ENCODE measurements around the gene INPP5A.

The INPP5A gene

DNA sequence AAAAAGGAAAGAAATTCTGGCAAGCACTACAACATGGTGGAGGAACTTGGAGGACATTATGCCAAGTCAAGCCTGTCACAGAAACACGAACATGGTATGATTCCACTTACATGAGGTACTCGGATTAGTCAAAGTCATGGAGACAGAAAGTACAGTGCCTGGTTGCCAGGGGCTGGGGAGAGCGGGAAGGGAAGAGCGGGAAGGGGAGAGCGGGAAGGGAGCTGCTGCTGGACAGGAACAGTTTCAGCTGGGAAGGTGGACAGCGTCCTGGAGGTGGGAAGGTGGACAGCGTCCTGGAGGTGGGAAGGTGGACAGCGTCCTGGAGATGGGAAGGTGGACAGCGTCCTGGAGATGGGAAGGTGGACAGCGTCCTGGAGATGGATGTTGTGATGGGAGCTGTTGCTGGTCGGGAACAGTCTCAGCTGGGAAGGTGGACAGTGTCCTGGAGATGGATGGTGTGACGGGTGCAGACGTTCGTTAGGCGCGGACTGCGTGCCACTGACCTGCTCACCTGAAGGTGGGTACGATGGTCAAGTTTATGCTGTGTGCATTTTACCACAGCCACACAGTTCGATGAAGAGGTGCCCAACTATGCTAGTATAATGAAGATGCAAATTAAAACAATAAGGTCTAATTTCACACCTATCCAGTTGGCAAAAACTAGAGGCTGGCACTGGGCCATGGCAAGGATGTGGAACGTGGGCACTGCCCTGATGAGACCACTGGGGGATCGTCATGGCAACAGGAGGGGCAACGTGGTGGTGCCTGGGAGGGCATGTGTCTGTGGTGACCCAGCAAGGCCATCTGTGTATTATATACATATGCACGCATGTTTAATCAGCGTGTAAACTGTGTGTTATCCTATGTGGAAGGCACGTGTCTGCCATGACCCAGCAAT, 144.5 kb downstream of the INPP5A start:
- H3K27ac ChIP-seq, result no peak overlapping the region
- DNase-seq (ENCODE audit: low read depth, low spot score), result no peak

- H3K27ac ChIP-seq, result peak overlapping the region; percentile 93
- DNase-seq (ENCODE audit: low read depth, low spot score), result peak; percentile 36
Observed at GRCh38 chr10:132684164-132684891, 146.7 kb downstream of the INPP5A start.

DNA sequence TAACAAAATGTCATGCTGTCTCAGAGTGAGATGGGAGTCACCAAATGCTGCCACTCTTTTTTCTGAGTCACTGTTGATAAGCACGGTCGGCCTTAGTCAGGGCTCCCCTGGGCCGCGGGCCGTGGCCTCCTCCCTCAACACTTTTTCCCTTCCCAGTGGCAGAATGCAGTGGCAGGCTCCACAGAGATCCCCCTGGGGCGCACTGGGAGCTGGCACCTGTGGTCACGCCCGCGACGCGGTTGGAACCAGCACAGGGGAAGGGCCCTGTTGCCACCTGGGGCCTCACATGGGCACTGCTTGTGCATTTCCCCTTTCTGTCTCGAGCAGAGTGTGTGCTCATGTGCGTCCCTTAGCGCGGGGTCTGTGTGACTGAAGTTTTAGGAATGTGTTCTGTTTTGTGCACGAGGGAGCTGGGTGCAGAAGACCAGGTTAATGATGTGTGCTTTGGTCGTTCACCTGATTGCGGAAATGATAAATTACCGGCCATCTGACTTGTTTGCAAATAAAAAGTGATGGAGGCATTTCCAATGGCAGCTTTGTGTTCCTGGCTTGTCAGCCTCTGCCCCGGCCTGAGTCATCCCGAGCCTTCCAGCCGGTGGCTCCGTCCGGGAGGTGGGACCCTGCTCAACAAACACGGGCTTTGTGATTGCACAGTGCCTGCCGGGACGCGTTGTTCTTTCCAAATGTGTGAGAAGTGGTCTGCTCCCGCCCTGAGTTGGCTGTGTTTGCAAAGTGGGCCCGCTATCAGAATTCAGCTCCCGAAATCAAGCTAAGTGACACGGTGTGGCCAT, 147.7 kb downstream of the INPP5A start:
- peak overlapping the region; percentile 93 for H3K27ac ChIP-seq
- peak; percentile 6 for DNase-seq (ENCODE audit: low read depth, low spot score)

GRCh38 chr10:132685921-132686680, 148.5 kb downstream of the INPP5A start:
- H3K27ac ChIP-seq, result peak overlapping the region; percentile 93
- DNase-seq (ENCODE audit: low read depth, low spot score), result no peak

DNA sequence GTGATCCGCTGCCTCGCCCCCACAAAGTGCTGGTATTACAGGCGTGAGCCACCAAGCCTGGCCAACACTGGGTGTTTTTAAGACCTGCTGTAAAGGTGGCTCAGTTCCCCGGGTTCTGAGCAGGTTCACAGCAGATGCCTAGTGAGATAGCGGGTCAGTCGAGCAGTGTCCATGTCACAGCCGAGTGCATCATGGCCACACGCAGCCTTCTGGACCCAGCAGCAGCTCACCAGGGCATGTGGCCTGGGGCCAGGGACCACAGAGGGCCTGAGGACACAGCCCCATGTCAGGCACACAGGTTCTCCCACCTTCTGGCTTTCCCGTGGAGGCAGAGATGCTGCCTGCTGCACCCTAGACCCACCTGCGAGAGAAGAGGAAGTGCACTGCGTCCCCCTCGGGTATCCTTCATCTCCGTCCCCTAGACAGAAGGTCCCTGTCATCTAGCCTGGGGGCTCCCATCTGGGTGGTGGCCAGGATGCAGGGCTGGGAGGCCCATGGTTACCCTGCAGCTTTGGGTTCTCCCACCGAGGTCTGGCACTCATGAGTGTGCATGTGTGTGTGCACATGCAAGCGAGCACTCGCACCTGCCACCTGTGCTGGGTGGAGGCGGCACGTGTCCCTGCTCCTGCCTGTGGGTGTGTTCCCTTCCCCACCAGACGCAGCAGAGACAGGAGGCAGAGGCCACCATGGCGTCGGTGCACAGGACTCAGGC, 149.8 kb downstream of the INPP5A start:
- no peak for DNase-seq (ENCODE audit: low read depth, low spot score)
- no peak overlapping the region for H3K27ac ChIP-seq

DNA sequence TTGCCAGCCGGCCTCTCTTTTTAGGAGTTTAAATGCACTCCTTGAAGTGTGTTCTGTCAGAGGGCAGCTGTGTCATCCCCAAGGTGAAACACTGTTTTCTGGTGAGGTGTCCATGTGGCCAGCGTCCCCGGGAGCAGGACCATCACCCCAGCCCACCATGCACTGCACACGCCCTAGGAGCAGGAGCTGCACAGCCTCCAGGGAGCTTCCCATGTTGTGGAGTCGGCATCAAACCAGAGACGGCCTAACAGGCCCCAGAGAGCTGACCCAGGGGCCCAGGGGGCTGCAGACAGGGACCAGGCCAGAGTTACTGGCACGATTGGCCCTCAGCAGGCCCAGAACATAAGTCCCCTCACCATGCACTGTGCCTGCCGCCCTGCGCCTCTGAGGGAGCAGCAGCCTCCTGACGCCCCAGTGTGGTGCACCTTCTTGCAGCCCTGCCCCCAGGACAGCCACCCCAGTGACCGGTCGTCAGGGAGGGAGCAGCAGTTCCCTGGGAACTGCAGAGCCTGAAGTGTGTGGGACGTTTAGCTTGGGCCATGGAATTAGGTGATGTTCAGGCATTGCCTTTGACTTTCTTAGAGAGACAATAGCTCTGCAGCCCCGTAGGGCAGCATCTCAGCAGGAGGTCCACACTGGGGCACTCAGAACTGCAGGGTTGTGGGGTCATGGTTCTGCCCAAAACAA, 150.4 kb downstream of the INPP5A start:
- no peak for DNase-seq (ENCODE audit: low read depth, low spot score)
- no peak overlapping the region for H3K27ac ChIP-seq

DNA sequence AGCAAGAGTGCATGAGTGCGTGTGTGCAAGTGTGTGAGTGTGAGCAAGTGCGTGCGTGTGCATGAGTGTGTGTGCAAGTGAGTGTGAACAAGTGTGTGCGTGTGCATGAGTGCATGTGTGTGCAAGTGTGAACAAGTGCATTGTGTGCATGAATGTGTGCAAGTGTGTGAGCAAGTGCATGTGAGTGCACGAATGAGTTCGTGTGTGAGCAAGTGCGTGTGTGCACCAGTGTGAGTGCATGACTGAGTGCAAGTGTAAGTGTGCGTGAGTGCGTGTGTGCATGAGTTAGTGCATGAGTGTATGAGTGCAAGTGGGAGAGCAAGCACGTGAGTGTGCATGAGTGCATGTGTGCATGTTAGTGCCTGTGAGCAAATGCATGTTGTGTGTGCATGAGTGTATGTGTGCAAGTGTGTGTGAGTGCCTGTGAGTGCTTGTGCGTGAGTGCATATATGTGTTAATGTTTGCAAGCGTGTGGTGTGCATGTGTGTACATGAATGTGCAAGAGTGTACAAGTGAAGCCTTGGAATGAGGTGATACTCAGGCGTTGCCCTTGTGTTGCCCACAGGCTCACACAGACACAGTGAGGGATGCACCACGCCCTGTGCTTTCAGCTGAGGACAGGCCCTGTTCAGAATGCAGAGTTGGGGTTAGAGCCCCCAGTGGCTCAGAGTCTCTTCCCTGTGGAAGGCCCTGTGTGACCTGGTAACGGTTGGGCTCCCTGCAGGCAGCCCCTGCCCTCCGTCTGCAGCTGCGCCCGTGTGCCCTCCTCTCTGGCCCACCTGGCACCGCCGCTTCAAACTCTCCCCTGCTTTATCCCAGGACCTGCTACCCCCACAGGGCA, 151.2 kb downstream of the INPP5A start:
- DNase-seq (ENCODE audit: low read depth, low spot score), result no peak
- H3K27ac ChIP-seq, result no peak overlapping the region

DNA sequence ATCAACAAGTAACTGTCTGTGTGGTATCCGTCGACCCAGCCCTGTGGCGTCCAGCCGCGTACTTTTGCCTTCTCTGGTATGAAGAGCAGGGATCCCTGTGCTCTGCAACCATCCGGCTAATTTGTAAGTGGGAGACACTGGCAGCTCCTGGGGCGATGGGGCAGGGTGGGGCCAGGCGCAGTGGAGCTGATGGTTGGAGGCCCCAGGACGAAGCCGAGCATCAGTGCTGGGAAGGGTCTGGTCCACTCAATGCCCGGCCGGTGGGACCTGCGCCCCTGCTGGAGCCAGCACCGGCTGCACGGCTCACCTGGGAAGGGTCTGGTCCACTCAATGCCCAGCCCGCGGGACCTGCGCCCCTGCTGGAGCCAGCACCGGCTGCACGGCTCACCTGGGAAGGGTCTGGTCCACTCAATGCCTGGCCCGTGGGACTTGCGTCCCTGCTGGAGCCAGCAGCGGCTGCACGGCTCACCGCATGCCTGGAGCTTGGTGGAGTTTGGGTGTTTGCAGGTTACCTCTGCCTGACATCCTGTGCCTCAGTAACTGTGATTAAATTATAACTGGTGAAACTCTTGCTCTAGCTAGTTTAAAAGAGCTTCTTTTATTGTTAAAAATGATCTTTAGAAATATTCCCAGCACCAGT, 152.3 kb downstream of the INPP5A start:
- H3K27ac ChIP-seq, result no peak overlapping the region
- DNase-seq (ENCODE audit: low read depth, low spot score), result no peak

DNA sequence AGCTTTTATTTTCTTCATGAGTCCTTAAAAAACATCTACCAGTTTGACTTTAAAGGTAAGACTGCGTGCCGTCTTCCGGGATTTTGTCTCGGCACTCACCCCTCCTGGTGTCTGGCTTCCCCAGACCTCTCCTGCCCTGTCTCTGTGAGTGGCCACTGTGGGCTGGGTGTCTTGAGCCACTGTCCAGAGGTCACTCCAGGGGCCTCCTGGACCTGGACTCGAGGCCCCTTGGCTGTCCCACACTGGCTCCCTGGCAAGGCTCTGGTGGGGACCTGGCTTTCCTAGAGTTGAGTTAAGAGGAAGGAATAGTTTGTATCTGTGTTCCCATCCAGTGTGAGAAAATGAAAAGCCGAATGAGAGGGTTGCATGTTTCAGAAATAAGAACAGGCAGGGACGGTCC, 152.8 kb downstream of the INPP5A start:
- no peak overlapping the region for H3K27ac ChIP-seq
- no peak for DNase-seq (ENCODE audit: low read depth, low spot score)

DNA sequence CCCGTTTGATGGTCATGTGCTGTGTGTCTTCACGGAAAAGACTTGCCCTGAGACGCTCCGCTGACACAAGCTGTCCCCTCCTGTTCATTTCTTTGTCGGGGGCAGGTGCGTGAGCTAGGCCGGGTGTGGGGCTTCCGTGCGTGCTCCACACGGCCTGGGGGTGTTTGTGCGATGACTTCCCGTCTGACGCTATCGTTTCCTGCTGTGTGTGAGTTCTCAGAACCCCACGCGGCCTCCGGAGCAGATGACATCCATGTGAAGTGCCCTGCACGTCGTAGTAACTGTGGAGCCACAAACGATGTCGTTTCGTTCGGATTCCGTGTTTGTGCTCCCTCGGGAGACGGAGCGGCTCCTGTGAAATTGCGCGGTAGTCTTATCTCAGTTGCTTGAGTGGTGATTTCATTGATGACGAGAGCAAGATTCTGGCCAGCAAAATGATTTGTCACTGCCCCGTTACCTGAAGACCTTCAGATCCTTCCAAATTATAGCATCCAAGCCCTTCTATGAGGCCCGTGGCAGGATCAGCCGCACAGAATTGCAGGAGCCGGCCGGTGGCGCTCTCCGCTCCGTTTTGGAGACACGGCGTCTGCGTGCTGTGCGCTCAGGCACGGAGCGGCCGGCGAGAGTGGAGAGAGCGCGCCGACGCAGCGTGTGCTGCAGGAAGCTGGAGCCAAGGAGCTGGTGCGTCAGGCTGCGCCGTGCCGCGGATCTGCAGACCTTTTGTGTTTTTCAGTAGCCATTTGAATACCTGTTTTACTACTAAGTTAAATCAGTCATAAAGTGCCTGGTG, 153.4 kb downstream of the INPP5A start:
- no peak for DNase-seq (ENCODE audit: low read depth, low spot score)

GRCh38 chr10:132691711-132692153, 154.1 kb downstream of the INPP5A start:
- DNase-seq (ENCODE audit: low read depth, low spot score), result no peak
- no peak overlapping the region for H3K27ac ChIP-seq

More for the DNA sequence above, 153.4 kb downstream of the INPP5A start:
- H3K27ac ChIP-seq, result no peak overlapping the region

GRCh38 chr10:132692311-132692710, 154.7 kb downstream of the INPP5A start:
- no peak overlapping the region for H3K27ac ChIP-seq
- no peak for DNase-seq (ENCODE audit: low read depth, low spot score)

DNA sequence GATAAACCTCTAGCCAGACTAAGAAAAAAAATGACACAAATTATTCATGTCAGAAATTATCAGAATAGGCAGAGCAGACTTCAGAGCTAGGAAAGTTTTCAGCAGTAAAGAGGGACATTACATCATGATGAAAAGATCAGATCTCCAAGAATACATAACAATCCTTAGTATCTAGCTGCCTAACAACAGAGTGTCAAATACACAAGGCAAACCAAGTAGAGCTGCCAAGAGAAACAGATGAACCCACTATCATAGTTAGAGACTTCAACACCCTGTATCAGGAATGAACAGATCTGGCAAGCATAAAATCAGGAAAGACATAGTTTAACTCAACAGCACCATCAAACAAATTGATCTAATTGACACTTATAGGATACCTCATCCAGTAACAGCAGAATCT, 156.1 kb downstream of the INPP5A start:
- H3K27ac ChIP-seq, result no peak overlapping the region
- no peak for DNase-seq (ENCODE audit: low read depth, low spot score)

GRCh38 chr10:132696204-132696603, 158.6 kb downstream of the INPP5A start:
- no peak for DNase-seq (ENCODE audit: low read depth, low spot score)
- no peak overlapping the region for H3K27ac ChIP-seq

- H3K27ac ChIP-seq, result no peak overlapping the region
- no peak for DNase-seq (ENCODE audit: low read depth, low spot score)
Observed at GRCh38 chr10:132696728-132697577, 159.4 kb downstream of the INPP5A start.
